ENCODE results near the gene PKNOX2.

Gene PKNOX2

GRCh38 chr11:125423247-125423849, 258.8 kb downstream of the PKNOX2 start:
- no peak for FAIRE-seq

- FAIRE-seq: no peak
These were observed 261.1 kb downstream of the PKNOX2 start for GRCh38 chr11:125425601-125426000.

- no peak for FAIRE-seq
These were observed 262.4 kb downstream of the PKNOX2 start for GRCh38 chr11:125426818-125427528.

GRCh38 chr11:125428486-125429173, 264.1 kb downstream of the PKNOX2 start:
- no peak for FAIRE-seq

- no peak for FAIRE-seq
These were observed 264.7 kb downstream of the PKNOX2 start for GRCh38 chr11:125429174-125429707.

- FAIRE-seq: no peak
These were observed 265.5 kb downstream of the PKNOX2 start for GRCh38 chr11:125429807-125430678.

- FAIRE-seq: no peak
These were observed 266.5 kb downstream of the PKNOX2 start for GRCh38 chr11:125431009-125431408.

GRCh38 chr11:125431481-125431880, 266.9 kb downstream of the PKNOX2 start:
- FAIRE-seq: no peak

GRCh38 chr11:125433454-125434121, 269.0 kb downstream of the PKNOX2 start:
- no peak for FAIRE-seq

GRCh38 chr11:125435461-125436238, 271.1 kb downstream of the PKNOX2 start:
- FAIRE-seq: no peak

GRCh38 chr11:125441648-125442410, 277.3 kb downstream of the PKNOX2 start:
- FAIRE-seq: no peak

- no peak for FAIRE-seq
These were observed 278.4 kb downstream of the PKNOX2 start for GRCh38 chr11:125442946-125443345.

GRCh38 chr11:125443767-125444311, 279.3 kb downstream of the PKNOX2 start:
- FAIRE-seq: no peak

- FAIRE-seq: no peak
These were observed 281.2 kb downstream of the PKNOX2 start for GRCh38 chr11:125445731-125446130.

GRCh38 chr11:125446279-125446678, 281.7 kb downstream of the PKNOX2 start:
- no peak for FAIRE-seq

- no peak for FAIRE-seq
These were observed 283.2 kb downstream of the PKNOX2 start for GRCh38 chr11:125447721-125448120.

- no peak for FAIRE-seq
These were observed 283.6 kb downstream of the PKNOX2 start for GRCh38 chr11:125448136-125448535.

- FAIRE-seq: no peak
These were observed 285.0 kb downstream of the PKNOX2 start for GRCh38 chr11:125449565-125449964.

GRCh38 chr11:125451400-125452124, 287.0 kb downstream of the PKNOX2 start:
- FAIRE-seq: no peak

- no peak for FAIRE-seq
These were observed 287.5 kb downstream of the PKNOX2 start for GRCh38 chr11:125452125-125452470.
